ENCODE results near the gene NBPF4.

- TF ChIP-seq CTCF (optimal IDR thresholded peaks at IDR 0.05 in 1 of 3, IDR thresholded peaks at IDR 0.05 in 1 of 3, conservative IDR thresholded peaks at IDR 0.05 in 1 of 3; ENCODE audit: extremely low read depth in 1 of 3, insufficient read depth in 2 of 3, low read length in 3 of 3) (no peak), EZH2 (IDR thresholded peaks at IDR 0.05; ENCODE audit: low read length) (no peak)
Measured at GRCh38 chr1:108199781-108200686, 43.8 kb downstream of the NBPF4 start, which contains the start of gene SLC25A24.

Measured in keratinocyte (primary cell).